GM12864 (cell line): ENCODE results near the gene VAV3.

Source experiments
- DNase-seq: peaks from one replicate; pipeline ENCODE4 v3.0.0-alpha.2; 2011; ENCODE audit warnings: low read depth
- H3K4me3 ChIP-seq: 2 replicates; pipeline ENCODE4 v1.5.1; 2011; ENCODE audit warnings: mild to moderate bottlenecking, low read depth, low read length, control low read depth
- TF ChIP-seq, protein P1 (sequence below): IDR thresholded peaks from 2 replicates; pipeline ENCODE4 v1.5.1; 2011; ENCODE audit warnings: low read depth, mild to moderate bottlenecking, moderate library complexity, low read length, control low read depth, inconsistent platforms; ENCODE audit errors: missing control alignments

The VAV3 gene

DNA sequence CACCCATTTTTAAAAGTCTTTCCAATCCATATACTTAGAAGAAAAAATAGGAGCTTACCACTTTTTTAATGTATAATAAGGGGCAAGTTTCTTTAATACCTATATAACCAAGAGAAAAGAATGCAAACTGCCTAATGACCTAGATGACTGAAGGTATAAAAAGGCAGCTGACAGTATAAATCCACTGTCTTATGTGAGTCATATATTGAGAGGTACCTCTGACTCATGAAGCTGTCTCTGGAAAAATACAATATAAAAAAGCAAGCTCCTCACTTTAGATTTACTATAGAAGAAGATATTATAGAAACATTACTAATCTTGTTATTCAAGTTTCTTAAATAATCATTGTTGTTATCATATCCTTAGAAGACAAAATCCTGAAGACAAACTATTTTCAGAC is 144.2 kb downstream of the VAV3 start:
- TF ChIP-seq, protein P1, sequence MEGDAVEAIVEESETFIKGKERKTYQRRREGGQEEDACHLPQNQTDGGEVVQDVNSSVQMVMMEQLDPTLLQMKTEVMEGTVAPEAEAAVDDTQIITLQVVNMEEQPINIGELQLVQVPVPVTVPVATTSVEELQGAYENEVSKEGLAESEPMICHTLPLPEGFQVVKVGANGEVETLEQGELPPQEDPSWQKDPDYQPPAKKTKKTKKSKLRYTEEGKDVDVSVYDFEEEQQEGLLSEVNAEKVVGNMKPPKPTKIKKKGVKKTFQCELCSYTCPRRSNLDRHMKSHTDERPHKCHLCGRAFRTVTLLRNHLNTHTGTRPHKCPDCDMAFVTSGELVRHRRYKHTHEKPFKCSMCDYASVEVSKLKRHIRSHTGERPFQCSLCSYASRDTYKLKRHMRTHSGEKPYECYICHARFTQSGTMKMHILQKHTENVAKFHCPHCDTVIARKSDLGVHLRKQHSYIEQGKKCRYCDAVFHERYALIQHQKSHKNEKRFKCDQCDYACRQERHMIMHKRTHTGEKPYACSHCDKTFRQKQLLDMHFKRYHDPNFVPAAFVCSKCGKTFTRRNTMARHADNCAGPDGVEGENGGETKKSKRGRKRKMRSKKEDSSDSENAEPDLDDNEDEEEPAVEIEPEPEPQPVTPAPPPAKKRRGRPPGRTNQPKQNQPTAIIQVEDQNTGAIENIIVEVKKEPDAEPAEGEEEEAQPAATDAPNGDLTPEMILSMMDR, result no peak
- DNase-seq, result no peak
- H3K4me3 ChIP-seq, result no peak overlapping the region

DNA sequence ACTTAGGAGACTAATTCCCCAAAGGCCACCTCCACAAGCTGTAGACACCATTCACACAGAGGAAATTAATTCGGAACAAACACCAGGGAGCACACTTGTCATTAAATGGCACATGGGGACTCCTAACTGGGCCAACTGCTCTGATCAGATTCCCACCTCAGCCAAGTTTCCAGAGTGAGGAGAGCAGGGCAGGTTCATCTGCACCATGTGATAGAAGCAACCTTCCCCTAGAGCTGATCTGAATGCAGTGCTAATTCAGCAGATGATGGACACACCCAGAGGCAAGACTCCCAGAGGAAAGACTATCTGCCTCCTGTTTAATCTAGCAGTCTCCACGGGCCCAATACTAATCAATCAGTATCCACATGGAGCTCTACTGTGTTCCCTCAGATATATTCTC is 147.0 kb downstream of the VAV3 start:
- TF ChIP-seq, protein P1, result no peak
- no peak overlapping the region for H3K4me3 ChIP-seq

DNA sequence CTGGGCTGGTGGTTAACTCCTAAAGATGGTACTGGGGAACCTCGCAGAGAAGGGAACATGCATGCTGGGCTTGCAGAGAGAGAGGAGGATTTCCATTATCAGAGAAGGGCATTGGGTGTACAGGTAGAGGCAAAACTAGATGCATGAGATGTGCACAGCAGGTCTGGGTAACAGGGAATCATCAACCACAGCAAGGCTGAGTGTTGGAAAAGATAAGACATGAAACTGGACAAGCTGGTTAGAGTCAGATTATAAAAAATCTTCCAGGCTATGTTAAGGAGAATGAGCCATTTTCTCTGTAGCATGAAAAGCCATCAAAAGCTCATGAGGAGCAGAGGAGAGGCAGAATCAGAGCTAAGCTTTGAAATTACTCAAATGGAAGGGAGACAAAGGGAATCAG is 147.8 kb downstream of the VAV3 start:
- TF ChIP-seq, protein P1, result no peak
- no peak overlapping the region for H3K4me3 ChIP-seq
- DNase-seq, result no peak

More for the DNA sequence above, 147.0 kb downstream of the VAV3 start:
- no peak for DNase-seq

DNA sequence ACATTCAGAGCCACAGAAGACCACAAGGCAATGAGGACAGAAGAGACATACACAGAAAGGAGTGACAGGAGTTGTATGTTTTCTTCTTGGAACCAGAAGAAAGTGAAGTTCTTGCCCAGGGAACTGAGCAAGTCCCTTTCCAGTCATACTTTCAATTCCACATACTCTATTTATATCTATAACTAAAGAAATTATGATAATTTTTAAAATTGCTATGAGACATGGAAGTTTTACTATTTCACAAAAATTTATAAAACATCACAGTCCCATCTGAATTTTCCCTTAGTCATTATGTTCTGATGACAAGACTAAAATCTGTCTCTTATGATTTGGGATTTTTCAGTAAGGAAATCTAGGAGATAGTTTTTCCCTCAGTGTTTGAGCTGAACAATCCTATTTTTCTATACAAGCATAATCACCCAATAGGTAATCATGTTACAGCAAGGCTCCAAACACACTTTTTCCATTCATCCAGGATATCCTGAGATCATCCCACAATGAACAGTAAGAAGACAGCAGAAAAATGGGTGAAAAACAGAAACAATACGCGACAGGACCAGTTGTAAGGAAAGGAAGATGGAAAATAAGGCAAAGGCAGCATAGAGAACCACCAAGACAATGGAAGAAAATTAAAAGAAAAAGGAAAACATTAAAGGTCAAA is 154.6 kb downstream of the VAV3 start:
- no peak for DNase-seq
- no peak overlapping the region for H3K4me3 ChIP-seq
- TF ChIP-seq, protein P1, result no peak

DNA sequence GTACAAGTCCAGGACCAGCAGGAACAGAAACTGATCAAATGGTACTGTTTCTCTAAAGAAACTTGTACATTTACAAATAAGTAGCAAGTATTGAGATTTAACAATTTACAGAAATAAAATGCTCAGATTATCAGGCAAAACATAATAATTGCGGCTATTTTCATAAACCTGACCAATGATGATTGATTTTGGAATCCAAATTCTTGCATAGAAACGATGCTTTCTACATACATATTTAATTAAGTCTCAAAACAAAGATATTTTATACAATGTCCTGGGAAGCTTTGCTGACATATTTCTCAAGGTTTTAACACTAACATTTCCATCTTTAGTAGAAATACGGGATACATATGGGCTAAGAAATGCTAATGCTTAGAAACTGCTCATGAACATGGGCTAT is 157.1 kb downstream of the VAV3 start:
- DNase-seq, result no peak
- TF ChIP-seq, protein P1, result no peak
- H3K4me3 ChIP-seq, result no peak overlapping the region

DNA sequence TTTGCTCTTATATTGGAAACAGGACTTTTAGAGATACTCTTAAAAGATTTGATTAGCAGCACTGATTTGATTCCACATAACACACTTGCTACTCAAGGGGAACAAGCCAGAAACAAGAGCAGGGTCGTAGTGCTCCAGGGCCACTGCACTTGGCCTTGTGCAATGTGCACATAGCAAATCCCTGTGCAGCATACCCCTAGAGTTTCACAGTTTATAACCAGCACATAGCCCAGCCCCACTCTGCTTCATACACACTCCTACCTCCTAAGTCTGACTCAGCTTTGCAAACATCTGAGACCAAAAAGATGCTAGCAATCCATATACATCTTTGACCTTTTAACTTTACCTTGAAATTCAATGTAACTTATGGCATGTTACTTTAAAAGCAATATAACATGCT is 157.6 kb downstream of the VAV3 start:
- DNase-seq, result no peak
- TF ChIP-seq, protein P1, result no peak
- H3K4me3 ChIP-seq, result no peak overlapping the region

DNA sequence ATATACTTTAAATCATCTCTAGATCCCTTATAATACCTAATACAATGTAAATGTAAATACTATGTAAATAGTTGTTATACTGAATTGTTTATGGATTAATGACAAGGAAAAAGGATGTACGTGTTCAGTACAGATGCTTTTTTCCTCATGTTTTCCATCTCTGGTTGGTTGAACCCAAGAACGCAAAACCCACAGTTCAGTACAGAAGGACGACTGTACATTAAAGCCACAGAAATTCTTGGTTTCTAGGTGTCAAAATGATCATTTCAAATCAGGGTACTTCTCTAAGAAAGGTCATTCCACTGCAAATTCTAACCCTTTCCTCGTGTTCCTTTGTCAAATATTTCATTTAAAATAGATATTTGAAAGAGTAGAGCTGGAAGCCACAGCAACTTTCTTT is 158.1 kb downstream of the VAV3 start:
- no peak overlapping the region for H3K4me3 ChIP-seq
- no peak for DNase-seq
- TF ChIP-seq, protein P1, result no peak
